Ecto neural progenitor cell (in vitro differentiated cells): ENCODE data around the gene TMED1.
"Not testable (repeated sequence)": the region's sequence is repeated elsewhere in the genome, so short reads cannot be mapped to it uniquely, and the experiment has no call there.

ENCODE experiments used
- DNase-seq: peaks from one replicate; pipeline ENCODE4 v3.0.0-alpha.2; 2018; ENCODE audit warnings: low spot score

Gene TMED1

GRCh38 chr19:10862561-10863106 is 26.6 kb upstream of the TMED1 start:
- no peak for DNase-seq

GRCh38 chr19:10861103-10861651 is 25.2 kb upstream of the TMED1 start:
- DNase-seq, result peak; percentile 61

GRCh38 chr19:10858204-10858828 is 22.3 kb upstream of the TMED1 start:
- peak; percentile 61 for DNase-seq

GRCh38 chr19:10856899-10857298 is 20.9 kb upstream of the TMED1 start:
- DNase-seq, result not testable (repeated sequence)

GRCh38 chr19:10855879-10856522 is 20.0 kb upstream of the TMED1 start:
- DNase-seq, result no peak

- no peak for DNase-seq
Measured at GRCh38 chr19:10854350-10855089, 18.5 kb upstream of the TMED1 start.

GRCh38 chr19:10852941-10853340 is 16.9 kb upstream of the TMED1 start:
- DNase-seq, result no peak

- no peak for DNase-seq
Measured at GRCh38 chr19:10852098-10852800, 16.2 kb upstream of the TMED1 start.

GRCh38 chr19:10850631-10851030 is 14.6 kb upstream of the TMED1 start:
- no peak for DNase-seq

- no peak for DNase-seq
Measured at GRCh38 chr19:10848230-10848856, 12.3 kb upstream of the TMED1 start, which contains the start of gene C19orf38. C19orf38 (plus strand) TSS chr19:10848415; CDS start chr19:10848509, 94 bp downstream.

GRCh38 chr19:10846500-10847202 is 10.6 kb upstream of the TMED1 start:
- DNase-seq, result no peak

GRCh38 chr19:10842788-10843187 is 6.8 kb upstream of the TMED1 start:
- no peak for DNase-seq

GRCh38 chr19:10839114-10840050 is 3.4 kb upstream of the TMED1 start:
- no peak for DNase-seq

GRCh38 chr19:10838377-10838776 is 2.4 kb upstream of the TMED1 start:
- DNase-seq, result no peak

GRCh38 chr19:10837649-10838048 is 1.6 kb upstream of the TMED1 start:
- not testable (repeated sequence) for DNase-seq

GRCh38 chr19:10836479-10837330 is 693 bp upstream of the TMED1 start:
- DNase-seq, result no peak

GRCh38 chr19:10835089-10835753 is 791 bp downstream of the TMED1 start:
- no peak for DNase-seq

- DNase-seq, result no peak
Measured at GRCh38 chr19:10832939-10833296, 3.1 kb downstream of the TMED1 start.
